Measurements from ENCODE around the gene WDR46.

- TF ChIP-seq CTCF (IDR thresholded peaks at IDR 0.05) (no peak), POLR2A (IDR thresholded peaks at IDR 0.05) (no peak)
Observed at GRCh38 chr6:33249732-33250630, 39.1 kb downstream of the WDR46 start.
